CD8-positive, alpha-beta memory T cell (primary cell): ENCODE measurements around the gene GOLGA6L7. TPM values are rescaled to one million over a fixed set of nuclear protein-coding genes. Genes with fewer than 3 reads are reported as not detected.
"Not testable (repeated sequence)": the region's sequence is repeated elsewhere in the genome, so short reads cannot be mapped to it uniquely, and the experiment has no call there.

Experiments
- CTCF ChIA-PET: fragments of 350-600 bp; sonication (Branson Sonifier 250); formaldehyde crosslinking; loops from one replicate; lab custom pipeline; 2021; ENCODE audit warnings: antibody characterized with exemption; lab: Charles Lee
- POLR2A ChIA-PET: fragments of 350-600 bp; sonication (Branson Sonifier 250); formaldehyde crosslinking; loops from one replicate; lab custom pipeline; 2021; ENCODE audit warnings: antibody characterized with exemption; lab: Charles Lee
- DNase-seq, 5 donors: peaks; one replicate each; pipeline versions ENCODE4 v3.0.0 to v3.0.0-alpha.2; 2020 to 2022; ENCODE audit warnings: mixed read lengths in 1 of 5
- H3K27ac ChIP-seq: one replicate; pipeline ENCODE4 v1.7.0; 2013; ENCODE audit warnings: low read depth, mild to moderate bottlenecking, low read length, moderate library complexity
- H3K27me3 ChIP-seq: 2 replicates; pipeline ENCODE4 v1.7.0; 2013; ENCODE audit warnings: low read length, mild to moderate bottlenecking; ENCODE audit not compliant: insufficient read depth, poor library complexity, severe bottlenecking
- H3K36me3 ChIP-seq: 2 replicates; pipeline ENCODE4 v1.7.0; 2013; ENCODE audit warnings: mild to moderate bottlenecking, low read length, moderate library complexity; ENCODE audit not compliant: insufficient read depth
- H3K4me1 ChIP-seq: 2 replicates; pipeline ENCODE4 v1.7.0; 2013; ENCODE audit warnings: mild to moderate bottlenecking, low read length, moderate library complexity; ENCODE audit not compliant: insufficient read depth
- H3K4me3 ChIP-seq: 2 replicates; pipeline ENCODE4 v1.7.0; 2013; ENCODE audit warnings: mild to moderate bottlenecking, low read length
- H3K9me3 ChIP-seq: 2 replicates; pipeline ENCODE4 v1.7.0; 2013; ENCODE audit warnings: mild to moderate bottlenecking, low read length
- H3K27ac Mint-ChIP-seq, 8 donors: one replicate each; pipeline ENCODE4 v1.8.0; 2020 to 2021; ENCODE audit warnings: mixed read lengths in 8 of 8, mild to moderate bottlenecking in 6 of 8, inconsistent platforms in 3 of 8, moderate library complexity in 3 of 8
- H3K27me3 Mint-ChIP-seq, 2 donors: one replicate each; pipeline ENCODE4 v1.8.0; 2020 to 2021; ENCODE audit warnings: mixed read lengths in 2 of 2, mild to moderate bottlenecking in 1 of 2, moderate library complexity in 1 of 2
- H3K36me3 Mint-ChIP-seq, 3 donors: one replicate each; pipeline ENCODE4 v1.8.0; 2020 to 2021; ENCODE audit warnings: mixed read lengths in 3 of 3, inconsistent platforms in 1 of 3, mild to moderate bottlenecking in 1 of 3
- H3K4me1 Mint-ChIP-seq, 3 donors: one replicate each; pipeline ENCODE4 v1.8.0; 2020 to 2021; ENCODE audit warnings: mixed read lengths in 3 of 3, inconsistent platforms in 1 of 3, mild to moderate bottlenecking in 1 of 3
- H3K4me3 Mint-ChIP-seq, 7 donors: one replicate each; pipeline ENCODE4 v1.8.0; 2020 to 2021; ENCODE audit warnings: mixed read lengths in 7 of 7, mild to moderate bottlenecking in 6 of 7, moderate library complexity in 4 of 7, inconsistent platforms in 2 of 7
- H3K9me3 Mint-ChIP-seq, 5 donors: one replicate each; pipeline ENCODE4 v1.8.0; 2020 to 2022; ENCODE audit warnings: mixed read lengths in 5 of 5, mild to moderate bottlenecking in 3 of 5, moderate library complexity in 2 of 5, inconsistent platforms in 1 of 5
- polyA plus RNA-seq: library from polyadenylated mRNA; unstranded; fragments of 300-500 nt; fragmentation: Illumina TruSeq; gene quantifications from one replicate; pipeline ENCODE4 v1.2.3, GENCODE V29; 2021
- total RNA-seq, 2 experiments: library from RNA; stranded (reverse); gene quantifications; one replicate each; pipeline ENCODE4 v1.2.3, GENCODE V29; 2021

Gene GOLGA6L7
- total and polyA plus RNA-seq, 3 experiments from 2014 or later, result not detected

DNA sequence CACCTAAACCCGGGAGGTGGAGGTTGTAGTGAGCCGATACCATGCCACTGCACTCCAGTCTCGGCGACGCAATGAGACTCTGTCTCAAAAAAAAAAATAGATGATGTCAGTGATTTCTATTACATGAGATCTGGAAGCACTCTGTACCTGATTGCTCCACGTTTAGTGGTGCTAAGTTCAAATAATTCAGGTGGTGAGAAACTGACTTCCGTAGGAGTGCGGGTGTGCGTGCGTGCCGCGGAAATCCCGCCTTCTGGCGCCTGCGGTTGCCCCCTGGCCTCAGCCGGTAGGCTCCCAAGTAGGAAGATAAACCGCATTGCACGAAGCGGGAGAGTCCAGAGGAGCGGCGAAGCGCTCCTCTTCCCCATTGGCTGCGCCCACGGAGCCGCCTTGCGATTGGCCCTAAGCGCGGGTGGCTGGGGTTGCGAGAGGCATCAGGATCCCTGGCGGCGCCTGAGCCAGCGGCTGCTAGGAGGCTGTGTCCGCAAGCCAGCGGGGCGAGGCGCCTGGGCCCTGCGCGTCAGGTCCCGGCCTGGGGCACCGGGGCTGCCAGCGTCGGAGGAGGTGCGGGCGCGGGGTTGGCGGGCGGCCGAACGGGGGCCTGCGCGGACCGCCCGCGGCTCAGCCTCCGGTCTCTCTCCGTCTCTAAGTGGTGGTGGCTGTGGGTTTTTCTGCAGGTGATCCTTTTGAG lies 16.4 kb downstream of the GOLGA6L7 start:
- H3K9me3 Mint-ChIP-seq, POLR2A ChIA-PET, H3K27me3 ChIP-seq, H3K9me3 ChIP-seq, H3K27me3 Mint-ChIP-seq, H3K36me3 ChIP-seq, CTCF ChIA-PET, H3K36me3 Mint-ChIP-seq, H3K27ac ChIP-seq, H3K4me1 ChIP-seq, H3K4me1 Mint-ChIP-seq: not testable (repeated sequence)
- DNase-seq, result peak; percentile 26 to 83 (median 60)
- Mint-ChIP-seq H3K27ac (peak overlapping the region; percentile 10 to 94 (median 79)), H3K4me3 (peak overlapping the region; percentile 78 to 94 (median 88))
- H3K4me3 ChIP-seq, result peak overlapping the region; percentile 53

DNA sequence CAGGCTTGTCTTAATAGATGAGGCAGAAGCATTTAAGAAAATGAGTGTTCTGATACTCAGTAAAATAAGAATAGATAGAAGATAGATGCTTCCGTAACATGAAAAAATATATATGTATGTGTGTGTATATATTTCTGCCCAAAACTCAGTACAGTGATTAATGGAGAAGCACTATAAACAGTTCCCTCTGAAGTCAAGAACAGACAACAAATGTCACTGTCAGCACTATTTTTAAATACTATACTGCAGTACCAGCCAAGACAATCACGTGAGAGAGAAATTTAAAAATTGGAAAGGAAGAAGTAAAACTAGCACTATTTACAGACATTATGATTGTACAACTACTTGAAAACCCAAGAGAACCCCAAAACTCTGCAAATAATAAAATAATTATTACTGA lies 27.0 kb downstream of the GOLGA6L7 start:
- H3K9me3 Mint-ChIP-seq, H3K27me3 Mint-ChIP-seq, H3K4me1 ChIP-seq, CTCF ChIA-PET, H3K9me3 ChIP-seq, H3K36me3 Mint-ChIP-seq, H3K4me3 ChIP-seq, H3K36me3 ChIP-seq, H3K27ac ChIP-seq, DNase-seq, H3K27ac Mint-ChIP-seq, POLR2A ChIA-PET, H3K4me3 Mint-ChIP-seq, H3K27me3 ChIP-seq: not testable (repeated sequence)
- peaks cover 5 to 10% (median 8%) of the 10 kb centered on the region in 3 donors for H3K4me1 Mint-ChIP-seq

DNA sequence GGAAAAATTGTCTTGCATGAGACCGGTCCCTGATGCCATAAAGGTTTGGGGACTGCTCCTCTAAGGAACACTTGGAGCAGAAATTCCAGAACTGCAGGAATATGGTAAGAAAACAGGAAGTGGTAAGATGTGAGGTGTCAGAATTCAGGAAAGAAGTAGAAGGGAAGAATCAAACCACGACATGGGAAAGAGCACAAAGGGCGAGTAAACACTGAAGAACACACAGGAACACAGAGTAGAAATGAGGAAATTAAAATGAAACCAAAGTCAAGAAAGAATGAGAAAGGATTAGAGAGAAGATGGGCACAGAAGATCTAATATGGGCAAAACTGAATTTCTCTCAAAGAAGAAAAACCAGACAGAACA lies 28.5 kb downstream of the GOLGA6L7 start:
- DNase-seq, H3K4me3 ChIP-seq, H3K9me3 Mint-ChIP-seq, H3K9me3 ChIP-seq, POLR2A ChIA-PET, H3K27ac ChIP-seq, H3K36me3 ChIP-seq, H3K27ac Mint-ChIP-seq, H3K27me3 Mint-ChIP-seq, H3K4me1 ChIP-seq, H3K27me3 ChIP-seq, CTCF ChIA-PET, H3K36me3 Mint-ChIP-seq: not testable (repeated sequence)
- peaks cover 5 to 10% (median 8%) of the 10 kb centered on the region in 3 donors for H3K4me1 Mint-ChIP-seq
- peak overlapping the region in 1 of 7 donors; percentile 28 for H3K4me3 Mint-ChIP-seq

DNA sequence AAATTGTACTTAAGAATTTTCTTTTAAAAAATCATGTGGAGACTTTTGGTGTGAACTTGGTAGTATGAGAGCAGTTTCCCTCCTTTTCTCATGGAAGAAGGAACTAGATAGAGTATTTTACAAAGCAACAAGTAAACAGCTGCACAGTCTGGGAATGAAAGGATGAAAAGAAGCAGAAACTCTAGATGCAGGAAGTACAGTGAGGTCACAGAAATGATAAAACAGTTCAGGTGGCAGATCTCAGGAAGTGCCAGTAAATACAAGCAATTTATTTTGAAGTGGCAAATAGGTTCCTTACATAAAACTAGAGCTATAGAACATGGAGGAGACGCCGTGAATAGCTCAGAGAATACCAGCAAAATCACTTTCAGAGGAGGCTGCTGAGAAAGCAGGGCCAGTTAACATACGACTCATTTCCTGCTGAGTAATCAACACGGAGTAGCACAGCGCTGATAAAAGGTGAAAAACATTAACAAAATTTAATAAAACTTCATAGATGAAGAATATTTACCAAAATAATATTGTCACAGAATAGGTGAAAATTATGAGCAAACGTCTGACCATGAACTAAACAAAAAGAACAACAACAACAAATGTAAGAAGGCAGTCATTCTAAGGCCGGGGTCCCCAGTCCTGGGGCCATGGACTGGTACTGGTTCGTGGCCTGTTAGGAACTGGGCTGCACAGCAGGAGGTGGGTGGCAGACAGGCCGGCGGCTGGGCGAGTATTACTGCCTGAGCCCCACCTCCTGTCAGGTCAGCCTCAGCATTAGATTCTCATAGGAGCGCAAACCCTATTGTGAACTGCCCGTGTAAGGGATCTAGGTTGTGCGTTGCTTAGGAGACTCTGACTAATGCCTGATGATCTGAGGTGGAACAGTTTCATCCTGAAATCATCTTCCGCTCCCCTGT lies 29.2 kb downstream of the GOLGA6L7 start:
- H3K4me3 Mint-ChIP-seq, result peak overlapping the region in 3 of 7 donors; percentile 30 to 49 (median 48)
- H3K27me3 ChIP-seq, H3K36me3 Mint-ChIP-seq, H3K4me1 ChIP-seq, H3K27me3 Mint-ChIP-seq, H3K9me3 ChIP-seq, H3K9me3 Mint-ChIP-seq, CTCF ChIA-PET, H3K4me3 ChIP-seq, H3K27ac ChIP-seq, H3K36me3 ChIP-seq, POLR2A ChIA-PET: not testable (repeated sequence)
- DNase-seq, result peak in 1 of 5 donors; percentile 17
- H3K27ac Mint-ChIP-seq, result peak overlapping the region in 3 of 8 donors; percentile 1 to 68 (median 22)
- H3K4me1 Mint-ChIP-seq, result peaks cover 5 to 10% (median 8%) of the 10 kb centered on the region in 3 donors

DNA sequence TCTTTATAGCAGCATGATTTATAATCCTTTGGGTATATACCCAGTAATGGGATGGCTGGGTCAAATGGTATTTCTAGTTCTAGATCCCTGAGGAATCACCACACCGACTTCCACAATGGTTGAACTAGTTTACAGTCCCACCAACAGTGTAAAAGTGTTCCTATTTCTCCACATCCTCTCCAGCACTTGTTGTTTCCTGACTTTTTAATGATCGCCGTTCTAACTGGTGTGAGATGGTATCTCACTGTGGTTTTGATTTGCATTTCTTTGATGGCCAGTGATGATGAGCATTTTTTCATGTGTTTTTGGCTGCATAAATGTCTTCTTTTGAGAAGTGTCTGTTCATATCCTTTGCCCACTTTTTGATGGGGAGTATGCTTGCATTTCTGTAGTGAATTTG lies 30.3 kb downstream of the GOLGA6L7 start:
- H3K4me1 ChIP-seq, H3K27me3 Mint-ChIP-seq, H3K9me3 ChIP-seq, CTCF ChIA-PET, H3K4me3 ChIP-seq, H3K27ac Mint-ChIP-seq, H3K36me3 Mint-ChIP-seq, DNase-seq, H3K9me3 Mint-ChIP-seq, H3K36me3 ChIP-seq, H3K27ac ChIP-seq, H3K27me3 ChIP-seq, H3K4me3 Mint-ChIP-seq, POLR2A ChIA-PET: not testable (repeated sequence)
- peaks cover 8 to 18% (median 8%) of the 10 kb centered on the region in 3 donors for H3K4me1 Mint-ChIP-seq

DNA sequence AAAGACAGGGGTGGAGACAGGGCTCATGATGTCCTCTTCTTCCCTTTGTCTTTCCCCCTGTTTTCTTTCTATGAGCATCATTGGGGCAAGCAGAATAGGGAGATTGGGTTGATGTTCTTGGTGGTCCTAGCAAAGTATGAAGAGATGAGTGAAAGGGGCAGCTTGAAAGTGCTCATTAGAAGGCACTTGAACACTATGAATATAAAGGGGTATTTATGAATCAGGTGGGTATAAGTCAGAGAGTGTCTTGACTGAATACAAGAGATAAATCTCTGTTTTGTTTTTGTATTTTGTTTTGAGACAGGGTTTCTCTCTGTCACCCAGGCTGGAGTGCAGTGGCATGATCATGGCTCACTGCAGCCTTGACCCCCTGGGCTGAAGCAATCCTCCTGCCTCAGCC lies 34.4 kb downstream of the GOLGA6L7 start:
- H3K4me3 Mint-ChIP-seq, H3K27ac Mint-ChIP-seq, H3K36me3 Mint-ChIP-seq, H3K27ac ChIP-seq, H3K4me3 ChIP-seq, CTCF ChIA-PET, H3K4me1 ChIP-seq, H3K27me3 Mint-ChIP-seq, H3K36me3 ChIP-seq, H3K9me3 Mint-ChIP-seq, DNase-seq, H3K9me3 ChIP-seq, H3K27me3 ChIP-seq, POLR2A ChIA-PET: not testable (repeated sequence)
- peaks cover 4 to 13% (median 5%) of the 10 kb centered on the region in 3 donors for H3K4me1 Mint-ChIP-seq

DNA sequence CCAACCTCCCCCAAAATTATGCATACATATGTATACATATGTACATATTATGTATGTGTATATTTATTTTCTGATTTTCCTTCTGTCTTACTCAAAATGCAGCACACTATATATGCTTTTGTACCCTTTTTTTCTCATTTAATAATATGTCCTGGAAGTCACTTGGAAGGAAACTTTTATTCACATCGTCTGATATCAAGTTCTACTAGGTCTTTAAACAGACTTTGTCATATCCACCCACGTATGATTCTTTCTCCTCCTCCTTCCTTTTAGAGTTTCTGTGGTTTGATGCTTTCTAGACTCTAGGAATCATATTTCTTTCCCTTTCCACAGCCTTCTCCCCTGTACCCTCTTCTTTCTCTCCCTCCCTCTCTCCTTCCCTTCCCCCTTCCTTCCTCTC lies 35.1 kb downstream of the GOLGA6L7 start:
- POLR2A ChIA-PET, H3K4me3 Mint-ChIP-seq, CTCF ChIA-PET, H3K4me1 Mint-ChIP-seq, H3K27ac ChIP-seq, H3K9me3 ChIP-seq, H3K36me3 Mint-ChIP-seq, H3K9me3 Mint-ChIP-seq, H3K27me3 Mint-ChIP-seq, H3K4me1 ChIP-seq, H3K4me3 ChIP-seq, H3K36me3 ChIP-seq, H3K27me3 ChIP-seq, DNase-seq, H3K27ac Mint-ChIP-seq: not testable (repeated sequence)

DNA sequence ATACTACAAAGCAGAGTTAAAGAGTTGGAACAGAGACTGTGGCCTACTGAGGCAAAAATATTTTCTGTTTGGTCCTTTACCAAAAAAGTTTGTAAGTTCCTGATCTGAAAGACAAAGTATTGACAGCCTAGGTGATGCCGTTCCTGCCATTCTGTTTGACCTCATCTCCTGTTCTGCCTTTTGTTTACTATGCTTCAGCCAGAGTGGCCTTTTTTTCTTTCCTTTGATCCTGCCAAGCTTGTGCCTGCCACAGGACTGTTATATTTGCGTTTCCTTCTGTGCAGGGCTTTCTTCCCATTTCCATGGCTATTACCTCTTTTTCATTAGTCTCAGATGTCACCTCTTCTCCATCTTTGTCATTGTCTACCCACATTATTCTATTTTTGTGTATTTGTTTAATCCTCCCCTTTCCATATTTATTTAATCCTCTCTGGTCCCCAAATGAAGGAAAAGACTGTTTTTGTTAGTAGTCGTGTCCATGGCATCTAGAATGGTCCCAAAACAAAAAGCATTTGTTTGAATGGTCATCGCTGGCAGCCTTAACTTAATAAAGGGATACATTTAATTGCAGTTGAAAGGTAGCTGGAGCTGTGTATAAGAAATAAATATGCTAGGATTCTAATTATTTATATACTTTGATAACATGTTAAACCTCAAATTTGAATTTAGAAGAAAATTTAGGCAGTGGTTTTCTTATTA lies 36.4 kb downstream of the GOLGA6L7 start:
- H3K9me3 Mint-ChIP-seq, H3K36me3 Mint-ChIP-seq, H3K27ac ChIP-seq, DNase-seq, H3K27ac Mint-ChIP-seq, H3K9me3 ChIP-seq, H3K4me1 ChIP-seq, H3K4me3 ChIP-seq, POLR2A ChIA-PET, H3K4me3 Mint-ChIP-seq, H3K4me1 Mint-ChIP-seq, H3K36me3 ChIP-seq, CTCF ChIA-PET, H3K27me3 ChIP-seq, H3K27me3 Mint-ChIP-seq: not testable (repeated sequence)
